ENCODE data around the gene TP53I3.
"Not testable (repeated sequence)": the region's sequence is repeated elsewhere in the genome, so short reads cannot be mapped to it uniquely, and the experiment has no call there.

The TP53I3 gene

GRCh38 chr2:24095171-24095677 is 10.6 kb upstream of the TP53I3 start:
- not testable (repeated sequence) for DNase-seq

DNA sequence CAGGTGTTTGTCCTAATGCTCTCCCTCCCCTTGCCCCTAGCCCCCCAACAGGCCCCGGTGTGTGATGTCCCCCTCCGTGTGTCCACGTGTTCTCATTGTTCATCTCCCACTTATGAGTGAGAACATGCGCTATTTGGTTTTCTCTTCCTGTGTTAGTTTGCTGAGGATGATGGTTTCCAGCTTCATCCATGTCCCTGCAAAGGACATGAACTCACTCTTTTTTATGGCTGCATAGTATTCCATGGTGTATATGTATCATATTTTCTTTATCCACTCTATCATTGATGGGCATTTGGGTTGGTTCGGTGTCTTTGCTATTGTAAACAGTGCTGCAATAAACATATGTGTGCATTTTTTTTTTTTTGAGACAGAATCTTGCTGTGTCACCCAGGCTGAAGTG is 8.6 kb upstream of the TP53I3 start:
- DNase-seq, result not testable (repeated sequence)

GRCh38 chr2:24088821-24089359 is 4.3 kb upstream of the TP53I3 start:
- no peak for DNase-seq

DNA sequence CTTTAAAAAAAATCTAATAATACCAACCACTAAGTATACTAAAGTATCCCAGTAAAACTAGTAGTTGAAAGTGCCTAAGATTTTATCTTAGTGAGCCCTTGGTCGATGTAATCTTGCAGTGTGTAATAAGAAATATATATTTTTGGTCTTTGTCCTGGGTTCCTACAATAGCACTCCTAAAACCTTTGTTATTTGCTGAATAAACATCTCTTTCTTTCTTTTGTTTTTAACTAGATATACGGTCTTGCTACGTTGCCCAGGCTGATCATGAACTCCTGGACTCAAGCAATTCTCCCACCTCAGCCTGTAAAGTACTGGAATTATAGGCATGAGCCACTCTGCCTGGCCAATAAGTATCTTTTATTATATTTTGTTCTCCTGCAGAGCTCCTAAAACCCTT is 2.4 kb upstream of the TP53I3 start:
- DNase-seq, result no peak

GRCh38 chr2:24086241-24086640 is 1.6 kb upstream of the TP53I3 start:
- no peak for DNase-seq

- no peak for DNase-seq
These were observed 511 bp upstream of the TP53I3 start for GRCh38 chr2:24085200-24085489.

GRCh38 chr2:24083567-24084385 is 858 bp downstream of the TP53I3 start:
- DNase-seq, result no peak

DNA sequence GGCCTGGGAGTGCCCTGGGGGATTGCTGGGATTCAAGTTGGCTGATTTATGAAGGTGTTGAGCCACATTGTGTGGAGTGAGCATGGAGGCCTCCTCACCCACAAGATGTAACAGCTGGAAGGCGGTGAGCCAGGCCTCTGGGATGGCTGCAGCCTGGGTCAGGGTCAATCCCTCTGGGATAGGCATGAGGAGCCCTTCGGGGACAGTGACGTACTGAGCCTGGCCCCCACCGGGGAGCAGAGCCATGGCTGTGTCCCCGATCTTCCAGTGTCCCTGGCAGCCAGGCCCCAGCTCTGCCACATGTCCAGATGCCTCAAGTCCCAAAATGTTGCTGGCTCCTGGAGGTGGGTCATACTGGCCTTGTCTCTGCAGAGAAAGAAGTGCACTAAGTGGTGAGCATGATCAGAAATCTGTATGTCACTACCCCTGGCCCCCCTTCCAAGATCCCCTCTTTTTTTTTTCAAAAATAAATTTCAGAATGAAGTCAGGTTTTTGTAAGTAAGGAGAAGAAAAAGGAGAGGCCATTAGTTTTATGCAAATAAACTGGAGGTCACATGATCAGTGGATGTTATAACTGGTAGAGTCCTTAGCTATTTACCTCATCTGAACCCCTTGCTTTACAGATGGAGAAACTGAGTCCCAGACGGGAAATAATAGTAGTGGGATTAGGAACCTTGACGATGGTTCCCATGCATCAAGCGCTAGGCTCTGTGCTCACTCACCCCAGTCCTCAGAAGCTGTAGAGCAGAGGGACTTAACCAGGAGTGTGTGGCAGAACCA is 1.7 kb downstream of the TP53I3 start:
- DNase-seq, result no peak

DNA sequence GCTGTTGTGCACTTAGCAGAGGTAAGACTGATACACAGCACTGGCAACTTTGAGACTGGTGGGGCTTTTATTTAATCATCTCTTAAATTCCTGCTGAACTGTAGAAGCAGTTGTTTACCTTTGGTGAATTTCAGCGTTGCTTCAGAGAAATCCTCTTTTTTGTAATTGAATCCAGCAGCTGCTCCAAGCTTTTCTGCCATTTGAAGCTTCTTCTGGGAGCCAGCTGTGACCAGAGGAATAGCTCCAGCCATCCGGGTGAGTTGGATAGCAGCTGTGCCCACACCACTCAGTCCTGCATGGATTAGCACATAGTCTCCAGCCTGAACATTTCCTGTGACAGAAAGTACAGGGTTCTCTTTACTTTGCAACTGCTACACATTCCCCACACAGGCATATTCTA is 3.9 kb downstream of the TP53I3 start:
- DNase-seq, result no peak

DNA sequence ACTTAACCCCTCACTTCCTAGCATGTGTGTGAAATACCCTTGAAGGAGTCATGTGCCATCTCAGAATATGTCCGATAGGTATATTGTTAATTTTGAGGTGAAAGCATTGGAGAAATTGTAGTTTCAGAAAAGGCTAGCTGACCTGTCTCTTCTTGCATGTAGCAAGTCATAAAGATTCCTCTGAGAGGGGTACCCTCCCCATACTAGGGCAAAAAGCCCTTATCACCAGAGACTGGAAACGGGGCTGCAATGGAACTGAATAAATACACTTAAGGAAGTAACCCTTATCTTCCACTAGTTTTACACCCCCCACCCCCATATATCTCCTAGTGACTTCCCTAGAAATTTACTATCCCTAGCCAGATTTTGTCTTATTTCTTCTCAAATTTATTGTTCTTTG is 6.8 kb downstream of the TP53I3 start:
- DNase-seq, result no peak

- no peak for DNase-seq
These were observed 7.1 kb downstream of the TP53I3 start for GRCh38 chr2:24077535-24077877.

DNA sequence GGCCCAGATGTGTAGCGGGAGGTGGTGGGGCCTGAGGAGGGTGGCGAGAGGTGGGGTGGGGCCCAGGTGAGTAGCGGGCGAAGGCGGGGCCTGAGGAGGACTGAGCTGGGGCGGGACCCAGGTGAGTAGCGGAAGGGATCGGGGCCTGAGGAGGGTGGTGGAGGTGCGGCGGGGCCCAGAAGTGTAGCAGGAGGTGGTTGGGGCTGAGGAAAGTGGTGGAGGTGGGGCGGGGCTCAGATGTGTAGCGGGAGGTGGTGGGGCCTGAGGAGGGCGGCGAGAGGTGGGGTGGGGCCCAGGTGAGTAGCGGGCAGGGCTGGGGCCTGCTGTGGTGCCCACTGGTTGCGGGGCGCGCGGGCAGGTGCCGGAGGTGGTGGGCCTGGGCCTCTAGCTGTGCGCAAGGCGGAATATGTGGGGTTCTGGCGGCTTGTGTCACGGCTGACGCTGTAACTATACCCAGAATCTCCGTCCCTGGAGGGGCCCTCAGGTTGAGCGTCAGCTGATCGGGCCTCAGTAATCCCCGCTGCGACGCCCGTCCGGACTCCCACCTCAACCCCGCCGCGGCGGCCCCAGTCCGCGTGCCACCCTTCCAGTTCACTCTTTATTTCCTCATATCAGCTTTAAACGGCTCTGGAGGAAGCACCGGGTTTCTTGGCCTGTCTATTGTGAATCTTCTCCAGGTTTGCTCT is 7.6 kb downstream of the TP53I3 start:
- DNase-seq, result peak; percentile 35

- DNase-seq, result peak; percentile 100
These were observed 8.5 kb downstream of the TP53I3 start, which contains the start of gene SF3B6 for GRCh38 chr2:24075915-24076848. SF3B6 (minus strand) TSS chr2:24076326; CDS start chr2:24076229, 97 bp downstream.

DNA sequence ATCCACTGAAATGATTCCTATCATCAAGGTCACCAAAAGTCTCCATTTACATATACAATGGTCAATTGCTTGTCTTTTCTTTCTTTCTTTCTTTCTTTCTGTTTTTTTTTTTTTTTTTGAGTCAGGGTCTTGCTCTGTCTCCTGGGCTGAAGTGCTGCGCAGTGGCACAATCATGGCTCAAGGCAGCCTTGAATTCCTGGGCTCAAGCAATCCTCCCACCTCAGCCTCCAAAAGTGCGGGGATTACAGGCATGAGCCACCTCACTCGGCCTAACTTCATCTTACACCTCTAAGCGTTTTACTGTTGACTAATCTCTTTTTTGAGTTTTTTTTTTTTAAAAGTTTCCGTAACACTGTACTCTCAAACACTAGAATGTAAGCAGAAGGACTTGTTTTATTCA is 9.4 kb downstream of the TP53I3 start:
- no peak for DNase-seq

- DNase-seq, result no peak
These were observed 10.8 kb downstream of the TP53I3 start for GRCh38 chr2:24073816-24074215.

DNA sequence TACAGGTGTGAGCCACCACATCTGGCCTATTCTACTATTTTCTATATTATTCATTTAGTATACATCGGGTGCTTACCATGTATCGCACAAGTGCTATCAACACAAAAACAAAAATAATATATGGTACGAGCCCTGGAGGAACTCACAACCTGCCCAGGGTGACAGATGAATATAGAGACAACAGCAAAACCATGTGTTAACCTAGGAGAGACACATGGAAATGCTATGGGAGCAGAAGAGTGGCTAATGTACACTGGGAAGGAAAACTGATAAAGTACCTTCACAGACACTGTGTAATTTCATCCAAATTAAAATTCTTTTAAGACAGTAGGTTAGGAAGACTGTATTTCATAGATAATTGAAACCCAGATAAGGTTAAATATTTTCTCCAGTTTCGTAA is 12.4 kb downstream of the TP53I3 start:
- no peak for DNase-seq

GRCh38 chr2:24065341-24065740 is 19.3 kb downstream of the TP53I3 start:
- no peak for DNase-seq

DNA sequence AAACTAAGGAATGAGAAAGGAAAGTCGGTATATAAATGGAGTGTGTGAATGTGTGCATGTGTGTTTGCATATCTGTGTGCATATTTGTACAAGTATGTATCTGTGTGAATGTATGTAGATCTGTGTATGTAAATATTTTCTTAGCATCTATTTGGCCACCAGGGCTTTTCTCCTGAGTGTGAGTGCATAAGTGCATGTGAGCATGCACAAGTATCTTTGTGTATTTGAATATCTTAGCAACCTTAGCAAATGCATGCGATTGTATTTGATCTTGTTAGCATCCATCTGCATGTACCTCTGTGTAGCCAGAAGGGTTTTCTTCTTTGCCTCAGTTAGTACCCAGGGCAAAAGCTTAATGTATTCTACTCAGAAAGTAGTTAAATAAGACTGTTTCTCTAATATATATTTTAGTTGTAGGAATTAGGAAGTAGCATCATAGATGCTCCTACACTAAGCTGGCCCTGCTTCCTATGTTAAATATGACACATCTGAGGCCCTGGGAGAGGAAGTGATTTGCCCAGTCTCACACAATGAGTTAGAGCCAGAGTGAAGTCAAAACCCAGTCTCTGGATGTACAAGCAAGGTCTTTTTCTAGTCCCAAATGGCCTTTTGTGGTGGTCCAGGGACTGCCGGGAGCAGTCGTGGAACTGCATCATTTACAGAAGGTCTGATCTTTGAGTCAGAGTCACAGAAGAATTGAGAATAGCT is 25.9 kb downstream of the TP53I3 start:
- DNase-seq, result no peak

DNA sequence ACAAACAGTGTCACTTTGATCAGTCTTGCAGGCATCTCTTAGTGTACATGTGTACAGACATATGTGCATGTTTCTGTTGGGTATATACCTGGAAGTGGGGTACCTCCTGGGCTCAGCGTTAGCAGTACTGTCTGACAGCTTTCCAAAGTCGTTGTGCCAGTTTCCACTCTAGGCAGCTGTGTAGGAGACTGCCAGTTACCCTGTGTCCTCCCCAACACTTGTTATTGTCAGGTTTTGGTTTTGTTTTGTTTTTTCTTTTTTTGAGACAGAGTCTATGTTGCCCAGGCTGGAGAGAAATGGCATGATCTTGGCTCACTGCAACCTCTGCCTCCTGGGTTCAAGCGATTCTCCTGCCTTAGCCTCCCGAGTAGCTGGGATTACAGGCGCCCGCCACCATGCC is 28.9 kb downstream of the TP53I3 start:
- no peak for DNase-seq

DNA sequence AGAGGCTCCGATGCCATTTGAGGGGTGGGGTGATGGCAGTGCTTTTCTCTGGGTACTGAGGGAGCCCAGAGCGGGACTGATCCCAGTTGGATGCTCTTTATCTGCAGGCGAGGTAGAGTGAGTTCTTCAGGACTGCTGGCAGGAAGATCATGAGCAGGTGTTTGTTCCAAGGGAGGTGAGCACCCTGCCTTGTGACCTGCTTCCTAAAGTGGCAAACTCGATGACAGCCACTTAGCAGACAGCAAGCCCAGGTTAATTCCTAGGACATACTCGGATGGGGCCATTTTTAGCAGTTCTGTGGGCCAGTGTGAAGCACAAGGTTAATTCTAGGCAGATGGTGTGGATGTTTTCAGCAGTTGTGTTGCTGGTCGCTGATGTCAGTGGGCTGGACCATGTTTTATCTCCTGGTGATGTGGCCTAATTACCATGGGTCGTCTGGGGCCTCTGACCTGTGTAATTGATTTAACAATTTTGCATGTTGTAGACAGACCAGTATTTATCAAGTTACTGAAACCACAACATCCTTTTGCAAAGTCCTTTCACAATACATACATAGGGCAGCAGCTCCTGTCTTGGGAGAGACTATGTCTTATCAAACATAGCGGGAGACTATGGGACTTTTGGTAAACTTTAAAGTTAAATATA is 30.1 kb downstream of the TP53I3 start:
- no peak for DNase-seq

GRCh38 chr2:24052951-24053350 is 31.7 kb downstream of the TP53I3 start:
- no peak for DNase-seq
